Mesenchymal stem cell (in vitro differentiated cells and primary cell): ENCODE data around the gene TFPI2.

Experiments
- DNase-seq: peaks from one replicate; pipeline ENCODE4 v3.0.0-alpha.2; 2013
- H2AFZ ChIP-seq: one replicate; pipeline ENCODE4 v1.6.1; 2013; ENCODE audit warnings: low read depth, mild to moderate bottlenecking, control low read depth, inconsistent platforms, low read length, moderate library complexity
- H2AK5ac ChIP-seq: 2 replicates; pipeline ENCODE4 v1.6.1; 2013; ENCODE audit warnings: low read length, moderate library complexity, mild to moderate bottlenecking, inconsistent platforms; ENCODE audit not compliant: severe bottlenecking
- H2BK120ac ChIP-seq: one replicate; pipeline ENCODE4 v1.6.1; 2013; ENCODE audit warnings: low read depth, mild to moderate bottlenecking, inconsistent platforms, low read length, moderate library complexity
- H2BK12ac ChIP-seq, 2 experiments: one replicate each; pipeline ENCODE4 v1.6.1; 2013; ENCODE audit warnings: inconsistent platforms in 2 of 2, low read length in 2 of 2, mild to moderate bottlenecking in 2 of 2, moderate library complexity in 2 of 2, control low read depth in 1 of 2
- H2BK15ac ChIP-seq: one replicate; pipeline ENCODE4 v1.6.1; 2013; ENCODE audit warnings: mild to moderate bottlenecking, low read depth, inconsistent platforms; ENCODE audit not compliant: poor library complexity, severe bottlenecking
- H2BK5ac ChIP-seq: 2 replicates; pipeline ENCODE4 v1.6.1; 2013; ENCODE audit warnings: low read depth, mild to moderate bottlenecking, low read length, control low read depth, inconsistent platforms; ENCODE audit not compliant: poor library complexity, severe bottlenecking
- H3K14ac ChIP-seq, 2 experiments: one replicate each; pipeline ENCODE4 v1.6.1; 2013; ENCODE audit warnings: inconsistent platforms in 2 of 2, low read length in 2 of 2, control low read depth in 1 of 2, mild to moderate bottlenecking in 1 of 2, moderate library complexity in 1 of 2
- H3K18ac ChIP-seq, 2 experiments: one replicate each; pipeline ENCODE4 v1.6.1; 2013; ENCODE audit warnings: inconsistent platforms in 2 of 2, low read length in 2 of 2, control low read depth in 1 of 2, low read depth in 1 of 2, mild to moderate bottlenecking in 1 of 2
- H3K23ac ChIP-seq, 2 experiments: one replicate each; pipeline ENCODE4 v1.6.1; 2013; ENCODE audit warnings: inconsistent platforms in 2 of 2, low read length in 2 of 2, mild to moderate bottlenecking in 2 of 2, moderate library complexity in 2 of 2, control low read depth in 1 of 2
- H3K27ac ChIP-seq: 2 replicates; pipeline ENCODE4 v1.5.1; 2013; ENCODE audit warnings: mild to moderate bottlenecking, moderate library complexity, low read length, control low read depth, inconsistent platforms; ENCODE audit not compliant: poor library complexity, severe bottlenecking
- H3K27me3 ChIP-seq, 2 experiments: 2 replicates each; pipeline versions ENCODE4 v1.6.1 to v1.7.0; 2013; ENCODE audit warnings: low read length in 2 of 2, mild to moderate bottlenecking in 2 of 2, moderate library complexity in 2 of 2, control low read depth in 1 of 2, inconsistent platforms in 1 of 2; ENCODE audit not compliant: control insufficient read depth in 1 of 2, insufficient read depth in 1 of 2
- H3K36me3 ChIP-seq, 2 experiments: 2 replicates each; pipeline versions ENCODE4 v1.6.1 to v1.7.0; 2013; ENCODE audit warnings: low read length in 2 of 2, control low read depth in 1 of 2, inconsistent platforms in 1 of 2, low read depth in 1 of 2, mild to moderate bottlenecking in 1 of 2; ENCODE audit not compliant: insufficient read depth in 2 of 2, control insufficient read depth in 1 of 2
- H3K4ac ChIP-seq, 2 experiments: one replicate each; pipeline ENCODE4 v1.6.1; 2013; ENCODE audit warnings: inconsistent platforms in 2 of 2, low read length in 2 of 2, mild to moderate bottlenecking in 2 of 2, moderate library complexity in 2 of 2, control low read depth in 1 of 2, low read depth in 1 of 2
- H3K4me1 ChIP-seq: 2 replicates; pipeline ENCODE4 v1.6.1; 2013; ENCODE audit warnings: low read depth, low read length, control low read depth; ENCODE audit not compliant: control insufficient read depth, insufficient read depth
- H3K4me2 ChIP-seq: 2 replicates; pipeline ENCODE4 v1.6.1; 2013; ENCODE audit warnings: low read length, mild to moderate bottlenecking, inconsistent platforms; ENCODE audit not compliant: poor library complexity, severe bottlenecking
- H3K4me3 ChIP-seq, 2 experiments: 2 replicates each; pipeline versions ENCODE4 v1.5.1 to v1.7.0; 2013; ENCODE audit warnings: low read length in 2 of 2, mild to moderate bottlenecking in 2 of 2, control low read depth in 1 of 2, low read depth in 1 of 2; ENCODE audit not compliant: insufficient read depth in 1 of 2
- H3K79me1 ChIP-seq: replicated peaks from 2 replicates; pipeline ENCODE4 v1.6.1; 2013; ENCODE audit warnings: mild to moderate bottlenecking, control low read depth, low read length, inconsistent platforms; ENCODE audit not compliant: poor library complexity, severe bottlenecking
- H3K9ac ChIP-seq: 2 replicates; pipeline ENCODE4 v1.7.0; 2013; ENCODE audit warnings: mild to moderate bottlenecking, low read length, moderate library complexity
- H3K9me3 ChIP-seq: 2 replicates; pipeline ENCODE4 v1.7.0; 2013; ENCODE audit warnings: mild to moderate bottlenecking, low read length; ENCODE audit not compliant: control insufficient read depth
- H4K8ac ChIP-seq: one replicate; pipeline ENCODE4 v1.6.1; 2013; ENCODE audit warnings: inconsistent platforms, mild to moderate bottlenecking, low read length, moderate library complexity
- H4K91ac ChIP-seq: one replicate; pipeline ENCODE4 v1.6.1; 2013; ENCODE audit warnings: mild to moderate bottlenecking, low read length, inconsistent platforms
- WGBS: methylation state at CpG from one replicate; pipeline ENCODE4 v1.1.7; 2013; ENCODE audit warnings: mixed read lengths; 5-methylcytosine and 5-hydroxymethylcytosine counted together

The TFPI2 gene

GRCh38 chr7:93889261-93889660, 1.3 kb downstream of the TFPI2 start:
- no peak overlapping the region for H2BK120ac ChIP-seq
- no peak overlapping the region for H4K91ac ChIP-seq
- DNase-seq: peak; percentile 47
- H3K79me1 ChIP-seq: no peaks in the 10 kb centered on the region
- H2BK12ac ChIP-seq: no peak overlapping the region
- H2AK5ac ChIP-seq: no peak overlapping the region
- no peak overlapping the region for H2BK15ac ChIP-seq
- H3K9ac ChIP-seq: peak overlapping the region; percentile 77
- no peak overlapping the region for H3K4me2 ChIP-seq
- H3K27me3 ChIP-seq: no peaks in the 10 kb centered on the region
- no peak overlapping the region for H3K4ac ChIP-seq
- WGBS: 50% methylated on average over 1 of the region's 3 CpGs
- H2BK5ac ChIP-seq: no peak overlapping the region
- no peak overlapping the region for H2AFZ ChIP-seq
- no peaks in the 10 kb centered on the region for H3K36me3 ChIP-seq
- no peak overlapping the region for H3K27ac ChIP-seq
- H3K14ac ChIP-seq: no peak overlapping the region
- H3K23ac ChIP-seq: no peak overlapping the region
- no peak overlapping the region for H3K18ac ChIP-seq
- no peaks in the 10 kb centered on the region for H3K9me3 ChIP-seq
- H3K4me1 ChIP-seq: no peaks in the 10 kb centered on the region
- peak overlapping the region in 1 of 2 experiments; percentile 82 for H3K4me3 ChIP-seq
- no peak overlapping the region for H4K8ac ChIP-seq

- no peaks in the 10 kb centered on the region for H3K79me1 ChIP-seq
- H4K8ac ChIP-seq: no peak overlapping the region
- H3K4me3 ChIP-seq: no peak overlapping the region
- no peak overlapping the region for H2BK120ac ChIP-seq
- no peak overlapping the region for H2AK5ac ChIP-seq
- no peak for DNase-seq
- H2BK15ac ChIP-seq: no peak overlapping the region
- 89% methylated on average over 1 of the region's 1 CpG for WGBS
- H3K9me3 ChIP-seq: peaks cover 9% of the 10 kb centered on the region
- no peak overlapping the region for H3K23ac ChIP-seq
- H4K91ac ChIP-seq: no peak overlapping the region
- no peak overlapping the region for H3K4ac ChIP-seq
- H2AFZ ChIP-seq: no peak overlapping the region
- H2BK12ac ChIP-seq: no peak overlapping the region
- H3K4me2 ChIP-seq: no peak overlapping the region
- no peaks in the 10 kb centered on the region for H3K4me1 ChIP-seq
- H3K14ac ChIP-seq: no peak overlapping the region
- no peaks in the 10 kb centered on the region for H3K27me3 ChIP-seq
- H2BK5ac ChIP-seq: no peak overlapping the region
- no peak overlapping the region for H3K9ac ChIP-seq
- H3K27ac ChIP-seq: no peak overlapping the region
- H3K18ac ChIP-seq: no peak overlapping the region
- no peaks in the 10 kb centered on the region for H3K36me3 ChIP-seq
Measured at GRCh38 chr7:93884541-93884940, 6.0 kb downstream of the TFPI2 start.

DNA sequence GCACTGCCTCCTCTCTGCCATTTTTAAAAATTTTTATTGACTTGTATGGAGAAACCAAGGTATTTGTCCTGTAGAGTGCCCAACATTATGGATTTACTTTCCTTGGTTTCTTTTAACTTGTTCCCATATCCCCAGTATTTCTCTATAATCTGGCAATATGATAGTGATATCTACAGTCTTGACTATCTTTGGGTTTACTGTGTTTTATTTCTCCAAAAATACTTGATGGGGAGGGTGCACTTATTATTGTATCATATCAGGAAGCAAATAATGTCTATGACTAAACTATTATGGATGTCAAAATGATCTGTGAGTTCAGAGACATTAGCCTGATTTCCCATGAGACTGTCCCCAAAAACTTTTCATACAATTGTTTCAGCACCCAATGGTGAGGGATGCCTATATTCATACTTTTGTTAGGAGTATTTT, 6.6 kb downstream of the TFPI2 start:
- Histone ChIP-seq H3K79me1 (no peaks in the 10 kb centered on the region), H3K4me1 (no peaks in the 10 kb centered on the region), H2BK12ac (no peak overlapping the region), H3K9ac (no peak overlapping the region), H4K8ac (no peak overlapping the region), H3K27ac (no peak overlapping the region), H3K27me3 (no peaks in the 10 kb centered on the region), H2BK5ac (no peak overlapping the region), H3K18ac (no peak overlapping the region), H2BK120ac (no peak overlapping the region), H4K91ac (no peak overlapping the region), H2AK5ac (no peak overlapping the region), H2AFZ (no peak overlapping the region), H3K23ac (no peak overlapping the region), H3K9me3 (peaks cover 15% of the 10 kb centered on the region), H3K4me2 (no peak overlapping the region), H2BK15ac (no peak overlapping the region), H3K14ac (no peak overlapping the region), H3K4me3 (no peak overlapping the region), H3K4ac (no peak overlapping the region), H3K36me3 (no peaks in the 10 kb centered on the region)
- DNase-seq: no peak

- WGBS: 88% methylated on average over 3 of the region's 3 CpGs
- no peak overlapping the region for H3K27ac ChIP-seq
Measured at GRCh38 chr7:93883078-93883916, 7.3 kb downstream of the TFPI2 start.

More at GRCh38 chr7:93883078-93883916, 7.3 kb downstream of the TFPI2 start:
- Histone ChIP-seq H2BK120ac (no peak overlapping the region), H2BK5ac (no peak overlapping the region), H4K8ac (no peak overlapping the region), H3K4ac (no peak overlapping the region), H3K4me3 (no peak overlapping the region), H3K27me3 (no peaks in the 10 kb centered on the region), H3K9me3 (peaks cover 19% of the 10 kb centered on the region), H2BK15ac (no peak overlapping the region), H3K4me1 (no peaks in the 10 kb centered on the region), H2BK12ac (no peak overlapping the region), H3K36me3 (no peaks in the 10 kb centered on the region), H3K4me2 (no peak overlapping the region), H3K9ac (no peak overlapping the region), H3K79me1 (no peaks in the 10 kb centered on the region), H2AFZ (no peak overlapping the region), H3K14ac (no peak overlapping the region), H4K91ac (no peak overlapping the region), H2AK5ac (no peak overlapping the region), H3K23ac (no peak overlapping the region), H3K18ac (no peak overlapping the region)
- peak; percentile 30 for DNase-seq
